ENCODE measurements around the gene FOXI2. TPM values are rescaled to one million over a fixed set of nuclear protein-coding genes. Genes with fewer than 3 reads are reported as not detected.

FOXI2 gene
- total and polyA plus RNA-seq, 2 of the 4 experiments (the other 2 are of a cell fraction), result not detected

- no peak overlapping the region for H3K27ac ChIP-seq (ENCODE audit: insufficient read depth, low read length)
Measured at GRCh38 chr10:127756264-127756663, 19.3 kb downstream of the FOXI2 start.

More at GRCh38 chr10:127756264-127756663, 19.3 kb downstream of the FOXI2 start:
- Histone ChIP-seq H3K27me3 (ENCODE audit: control insufficient read depth, insufficient read depth, low read length) (no peaks in the 10 kb centered on the region), H2BK15ac (ENCODE audit: low read depth, low read length) (no peak overlapping the region), H3K4ac (ENCODE audit: low read depth, low read length) (no peak overlapping the region), H3K79me1 (ENCODE audit: low read depth in 1 of 2, low read length in 2 of 2) (no peaks in the 10 kb centered on the region), H4K8ac (ENCODE audit: low read depth in 2 of 2, low read length in 2 of 2) (no peak overlapping the region), H2AFZ (replicated peaks; ENCODE audit: low read length, poor library complexity) (no peak overlapping the region), H3K23ac (ENCODE audit: low read depth, low read length) (no peak overlapping the region), H3K9me3 (ENCODE audit: control insufficient read depth, insufficient read depth, low read length) (peaks cover 10% of the 10 kb centered on the region), H3K14ac (replicated peaks; ENCODE audit: low read depth, low read length) (no peak overlapping the region), H3K4me1 (ENCODE audit: control insufficient read depth, insufficient read depth, low read length) (no peaks in the 10 kb centered on the region), H4K5ac (ENCODE audit: low read depth, low read length) (no peak overlapping the region), H4K20me1 (ENCODE audit: insufficient read depth, low read length) (no peaks in the 10 kb centered on the region), H3K4me3 (ENCODE audit: insufficient read depth, low read depth, low read length) (no peak overlapping the region), H3K36me3 (ENCODE audit: control insufficient read depth, insufficient read depth, low read length) (no peaks in the 10 kb centered on the region), H2AK9ac (replicated peaks; ENCODE audit: low read depth, low read length, poor library complexity) (no peak overlapping the region), H3K9ac (ENCODE audit: low read depth, low read length) (no peak overlapping the region), H4K91ac (ENCODE audit: insufficient read depth, low read depth, low read length) (no peak overlapping the region), H3K56ac (ENCODE audit: extremely low read depth, insufficient read depth, low read length) (no peak overlapping the region), H2AK5ac (ENCODE audit: low read depth, low read length) (no peak overlapping the region), H2BK120ac (ENCODE audit: low read depth, low read length) (no peak overlapping the region), H3K9me1 (ENCODE audit: insufficient read depth, low read length) (no peaks in the 10 kb centered on the region), H2BK20ac (ENCODE audit: low read depth, low read length) (no peak overlapping the region), H2BK5ac (ENCODE audit: low read depth, low read length, poor library complexity, severe bottlenecking) (no peak overlapping the region), H3K18ac (ENCODE audit: low read depth, low read length) (no peak overlapping the region), H3K4me2 (ENCODE audit: low read depth, low read length) (no peak overlapping the region)
- CTCF ChIA-PET, result no interaction called here
- no TSS peak for BruUV-seq (replicated peaks)
- POLR2A ChIA-PET (ENCODE audit: unreplicated experiment), result no interaction called here
- whole genome bisulfite sequencing, 2 experiments (ENCODE audit: extremely low coverage in 2 of 2, insufficient read length in 1 of 2), result no CpG with 5 or more reads among the region's 2 CpGs
- DNase-seq (no peak), ATAC-seq (ENCODE audit: low read depth) (no peak)
- no peak for TF ChIP-seq CEBPB (IDR thresholded peaks at IDR 0.05; ENCODE audit: low read depth, low read length)
- dilution Hi-C loops (cut with HindIII; ENCODE audit: low sequenced_read_pairs, unreplicated experiment) (no loop called here), in situ Hi-C loops (cut with MboI; ENCODE audit: low sequenced_read_pairs) (no loop called here), intact Hi-C loops (cut with micrococcal nuclease) (no loop called here)
